SU-DHL-6 (cell line): ENCODE measurements around the gene CSNK2A3.

Source experiments
- CTCF ChIP-seq: fragments of 200-600 bp; sonication (generic); IDR thresholded peaks from one replicate; pipeline ENCODE4 v1.5.1; 2017; ENCODE audit warnings: antibody characterized with exemption, mild to moderate bottlenecking, low read length, moderate library complexity; ENCODE audit not compliant: insufficient read depth, poor library complexity, severe bottlenecking
- EZH2phosphoT487 ChIP-seq: fragments of 200-600 bp; sonication (generic), shearing (Covaris generic); conservative IDR thresholded peaks from 2 replicates; pipeline ENCODE4 v1.6.1; 2018; ENCODE audit warnings: mild to moderate bottlenecking, antibody characterized with exemption, low read length, moderate library complexity, mixed read lengths

GRCh38 chr11:11379661-11380060, 26.6 kb upstream of the CSNK2A3 start:
- no peak for TF ChIP-seq CTCF
- no peak for TF ChIP-seq EZH2phosphoT487
